ENCODE data around the gene DHX58. TPM values are rescaled to one million over a fixed set of nuclear protein-coding genes. Genes with fewer than 3 reads are reported as not detected.

DHX58 gene
- total and polyA plus RNA-seq, 4 donors, result 4.0 to 21.9 (median 12.2) TPM

DNA sequence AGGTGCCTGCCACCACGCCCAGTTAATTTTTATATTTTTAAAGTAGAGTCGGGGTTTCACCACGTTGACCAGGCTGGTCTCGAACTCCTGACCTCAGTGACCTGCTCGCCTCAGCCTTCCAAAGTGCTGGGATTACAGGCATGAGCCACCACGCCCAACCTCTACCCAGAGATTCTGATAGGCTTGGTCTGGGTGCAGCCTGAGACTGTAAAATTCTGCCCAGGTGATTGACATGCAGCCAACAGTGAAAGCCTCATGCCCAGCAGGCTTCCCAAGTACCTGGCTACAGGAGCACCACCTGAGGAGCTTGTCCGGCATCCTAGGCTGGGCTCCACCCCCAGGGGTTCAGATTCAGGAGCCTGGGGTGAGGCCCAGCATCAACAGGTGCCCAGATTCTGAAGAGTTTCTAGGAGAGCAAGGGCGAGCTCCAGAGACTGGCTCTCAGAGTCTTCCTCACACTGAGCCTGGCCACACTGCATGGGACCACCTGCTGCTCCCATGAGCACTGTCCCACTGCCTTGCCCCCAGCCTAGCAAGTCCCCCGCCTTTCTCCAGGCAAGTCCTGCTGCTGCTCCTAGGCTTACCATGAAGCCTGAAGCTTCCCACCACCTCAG, 30.9 kb downstream of the DHX58 start:
- 88% methylated on average over 9 of the region's 9 CpGs for WGBS
- Histone ChIP-seq H3K9me3 (ENCODE audit: control insufficient read depth in 4 of 4, low read length in 3 of 4) (no peaks in the 10 kb centered on the region), H3K27ac (ENCODE audit: low read depth in 1 of 2, low read length in 2 of 2) (no peak overlapping the region), H3K9ac (ENCODE audit: low read depth in 1 of 2, low read length in 2 of 2) (no peak overlapping the region), H3K4me1 (ENCODE audit: control insufficient read depth in 4 of 4, insufficient read depth in 4 of 4, low read length in 3 of 4) (no peaks in the 10 kb centered on the region), H3K27me3 (ENCODE audit: control insufficient read depth in 4 of 4, insufficient read depth in 4 of 4, low read length in 3 of 4) (no peaks in the 10 kb centered on the region), H3K36me3 (ENCODE audit: control insufficient read depth in 4 of 4, insufficient read depth in 3 of 4, low read depth in 1 of 4, low read length in 3 of 4) (no peaks in the 10 kb centered on the region), H3K4me3 (ENCODE audit: low read depth in 1 of 3, low read length in 3 of 3) (no peak overlapping the region)
- TF ChIP-seq JUND (IDR thresholded peaks at IDR 0.05) (no peak), ATF3 (IDR thresholded peaks at IDR 0.05) (no peak), SP1 (IDR thresholded peaks at IDR 0.05) (no peak), TAF1 (conservative IDR thresholded peaks at IDR 0.05) (no peak), HNF4G (IDR thresholded peaks at IDR 0.05) (no peak), GABPA (IDR thresholded peaks at IDR 0.05 in 1 of 2, conservative IDR thresholded peaks at IDR 0.05 in 1 of 2) (no peak), MAX (IDR thresholded peaks at IDR 0.05) (no peak), FOXA1 (IDR thresholded peaks at IDR 0.05) (no peak), RXRA (IDR thresholded peaks at IDR 0.05) (no peak), RAD21 (IDR thresholded peaks at IDR 0.05) (no peak), EGR1 (IDR thresholded peaks at IDR 0.05; ENCODE audit: low read depth in 2 of 2) (no peak), FOXA2 (IDR thresholded peaks at IDR 0.05) (no peak), CTCF (IDR thresholded peaks at IDR 0.05; ENCODE audit: low read depth, low read length, missing input control) (no peak), HNF4A (conservative IDR thresholded peaks at IDR 0.05) (no peak)
- TF ChIP-seq, protein P1, sequence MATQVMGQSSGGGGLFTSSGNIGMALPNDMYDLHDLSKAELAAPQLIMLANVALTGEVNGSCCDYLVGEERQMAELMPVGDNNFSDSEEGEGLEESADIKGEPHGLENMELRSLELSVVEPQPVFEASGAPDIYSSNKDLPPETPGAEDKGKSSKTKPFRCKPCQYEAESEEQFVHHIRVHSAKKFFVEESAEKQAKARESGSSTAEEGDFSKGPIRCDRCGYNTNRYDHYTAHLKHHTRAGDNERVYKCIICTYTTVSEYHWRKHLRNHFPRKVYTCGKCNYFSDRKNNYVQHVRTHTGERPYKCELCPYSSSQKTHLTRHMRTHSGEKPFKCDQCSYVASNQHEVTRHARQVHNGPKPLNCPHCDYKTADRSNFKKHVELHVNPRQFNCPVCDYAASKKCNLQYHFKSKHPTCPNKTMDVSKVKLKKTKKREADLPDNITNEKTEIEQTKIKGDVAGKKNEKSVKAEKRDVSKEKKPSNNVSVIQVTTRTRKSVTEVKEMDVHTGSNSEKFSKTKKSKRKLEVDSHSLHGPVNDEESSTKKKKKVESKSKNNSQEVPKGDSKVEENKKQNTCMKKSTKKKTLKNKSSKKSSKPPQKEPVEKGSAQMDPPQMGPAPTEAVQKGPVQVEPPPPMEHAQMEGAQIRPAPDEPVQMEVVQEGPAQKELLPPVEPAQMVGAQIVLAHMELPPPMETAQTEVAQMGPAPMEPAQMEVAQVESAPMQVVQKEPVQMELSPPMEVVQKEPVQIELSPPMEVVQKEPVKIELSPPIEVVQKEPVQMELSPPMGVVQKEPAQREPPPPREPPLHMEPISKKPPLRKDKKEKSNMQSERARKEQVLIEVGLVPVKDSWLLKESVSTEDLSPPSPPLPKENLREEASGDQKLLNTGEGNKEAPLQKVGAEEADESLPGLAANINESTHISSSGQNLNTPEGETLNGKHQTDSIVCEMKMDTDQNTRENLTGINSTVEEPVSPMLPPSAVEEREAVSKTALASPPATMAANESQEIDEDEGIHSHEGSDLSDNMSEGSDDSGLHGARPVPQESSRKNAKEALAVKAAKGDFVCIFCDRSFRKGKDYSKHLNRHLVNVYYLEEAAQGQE (IDR thresholded peaks at IDR 0.05), result no peak
- TF ChIP-seq, protein P2, sequence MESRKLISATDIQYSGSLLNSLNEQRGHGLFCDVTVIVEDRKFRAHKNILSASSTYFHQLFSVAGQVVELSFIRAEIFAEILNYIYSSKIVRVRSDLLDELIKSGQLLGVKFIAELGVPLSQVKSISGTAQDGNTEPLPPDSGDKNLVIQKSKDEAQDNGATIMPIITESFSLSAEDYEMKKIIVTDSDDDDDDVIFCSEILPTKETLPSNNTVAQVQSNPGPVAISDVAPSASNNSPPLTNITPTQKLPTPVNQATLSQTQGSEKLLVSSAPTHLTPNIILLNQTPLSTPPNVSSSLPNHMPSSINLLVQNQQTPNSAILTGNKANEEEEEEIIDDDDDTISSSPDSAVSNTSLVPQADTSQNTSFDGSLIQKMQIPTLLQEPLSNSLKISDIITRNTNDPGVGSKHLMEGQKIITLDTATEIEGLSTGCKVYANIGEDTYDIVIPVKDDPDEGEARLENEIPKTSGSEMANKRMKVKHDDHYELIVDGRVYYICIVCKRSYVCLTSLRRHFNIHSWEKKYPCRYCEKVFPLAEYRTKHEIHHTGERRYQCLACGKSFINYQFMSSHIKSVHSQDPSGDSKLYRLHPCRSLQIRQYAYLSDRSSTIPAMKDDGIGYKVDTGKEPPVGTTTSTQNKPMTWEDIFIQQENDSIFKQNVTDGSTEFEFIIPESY (IDR thresholded peaks at IDR 0.05), result no peak
- DNase-seq (ENCODE audit: low spot score), result no peak
